ENCODE measurements around the gene LEFTY1. TPM values are rescaled to one million over a fixed set of nuclear protein-coding genes. Genes with fewer than 3 reads are reported as not detected.

LEFTY1 gene
- total RNA-seq, 6 donors from 2014 or later: 0.47 to 0.69 TPM; not detected in 4

DNA sequence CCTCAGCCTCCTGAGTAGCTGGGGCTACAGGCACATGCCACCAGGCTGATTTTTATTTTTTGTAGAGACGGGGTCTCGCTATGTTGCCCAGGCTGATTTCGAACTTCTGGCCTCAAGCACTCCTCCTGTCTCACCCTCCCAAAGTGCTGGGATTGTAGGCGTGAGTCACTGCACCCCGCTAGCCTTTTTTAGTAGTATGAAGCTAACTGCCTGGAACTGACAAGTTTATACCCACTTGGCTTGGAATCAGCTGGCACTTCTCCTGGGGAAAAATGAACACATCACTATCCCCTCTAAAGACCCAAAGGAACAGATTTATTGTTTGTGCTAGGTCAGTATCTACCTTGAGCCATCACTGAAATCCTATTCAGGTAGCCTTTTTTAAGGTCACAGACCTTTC, 25.8 kb downstream of the LEFTY1 start:
- no peaks in the 10 kb centered on the region for H3K9me3 ChIP-seq
- H3K27me3 ChIP-seq: no peaks in the 10 kb centered on the region
- TF ChIP-seq, protein P1, sequence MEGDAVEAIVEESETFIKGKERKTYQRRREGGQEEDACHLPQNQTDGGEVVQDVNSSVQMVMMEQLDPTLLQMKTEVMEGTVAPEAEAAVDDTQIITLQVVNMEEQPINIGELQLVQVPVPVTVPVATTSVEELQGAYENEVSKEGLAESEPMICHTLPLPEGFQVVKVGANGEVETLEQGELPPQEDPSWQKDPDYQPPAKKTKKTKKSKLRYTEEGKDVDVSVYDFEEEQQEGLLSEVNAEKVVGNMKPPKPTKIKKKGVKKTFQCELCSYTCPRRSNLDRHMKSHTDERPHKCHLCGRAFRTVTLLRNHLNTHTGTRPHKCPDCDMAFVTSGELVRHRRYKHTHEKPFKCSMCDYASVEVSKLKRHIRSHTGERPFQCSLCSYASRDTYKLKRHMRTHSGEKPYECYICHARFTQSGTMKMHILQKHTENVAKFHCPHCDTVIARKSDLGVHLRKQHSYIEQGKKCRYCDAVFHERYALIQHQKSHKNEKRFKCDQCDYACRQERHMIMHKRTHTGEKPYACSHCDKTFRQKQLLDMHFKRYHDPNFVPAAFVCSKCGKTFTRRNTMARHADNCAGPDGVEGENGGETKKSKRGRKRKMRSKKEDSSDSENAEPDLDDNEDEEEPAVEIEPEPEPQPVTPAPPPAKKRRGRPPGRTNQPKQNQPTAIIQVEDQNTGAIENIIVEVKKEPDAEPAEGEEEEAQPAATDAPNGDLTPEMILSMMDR (IDR thresholded peaks at IDR 0.05): no peak
- TF ChIP-seq POLR2AphosphoS5 (IDR thresholded peaks at IDR 0.05): no peak
- H3K4me1 ChIP-seq: peaks cover 3 to 12% (median 8%) of the 10 kb centered on the region in 4 donors
- DNase-seq (no peak), ATAC-seq (ENCODE audit: low FRiP score in 2 of 2) (no peak)
- peaks cover 26 to 100% (median 68%) of the 10 kb centered on the region in 4 donors for H3K36me3 ChIP-seq
- no peak overlapping the region for H3K4me3 ChIP-seq
- WGBS, 2 donors: 92 to 96% methylated on average over 5 of the region's 5 CpGs
- no peak overlapping the region for H3K27ac ChIP-seq

DNA sequence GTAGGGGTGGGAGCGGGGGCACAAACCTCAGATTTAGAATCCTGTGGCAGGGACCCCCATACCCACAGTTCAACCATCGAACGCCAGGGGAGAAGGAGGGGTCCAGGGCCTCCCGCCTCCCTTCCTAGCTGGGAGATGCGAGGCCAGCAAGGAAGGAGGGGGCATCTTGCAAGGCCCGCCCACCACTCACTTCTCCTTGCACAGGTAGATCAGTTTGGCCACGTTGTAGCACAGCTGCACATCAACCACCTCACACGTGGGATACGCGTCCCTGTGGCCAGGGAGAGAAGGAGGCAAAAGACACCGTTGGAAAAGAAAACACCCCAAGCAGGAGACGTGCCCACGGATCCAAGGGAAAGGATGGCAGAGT, 26.4 kb downstream of the LEFTY1 start:
- H3K27me3 ChIP-seq: no peaks in the 10 kb centered on the region
- DNase-seq (no peak), ATAC-seq (ENCODE audit: low FRiP score in 2 of 2) (no peak)
- 88 to 92% methylated on average over 9 to 13 of the region's 13 CpGs for WGBS, 2 donors
- TF ChIP-seq EP300 (IDR thresholded peaks at IDR 0.05): no peak
- no peak for TF ChIP-seq POLR2AphosphoS5 (IDR thresholded peaks at IDR 0.05)
- TF ChIP-seq, protein P1 (IDR thresholded peaks at IDR 0.05): no peak
- TF ChIP-seq POLR2A (IDR thresholded peaks at IDR 0.05): no peak
- no peak overlapping the region for H3K4me3 ChIP-seq
- H3K9me3 ChIP-seq: no peaks in the 10 kb centered on the region
- peaks cover 7 to 12% (median 9%) of the 10 kb centered on the region in 4 donors for H3K4me1 ChIP-seq
- peaks cover 26 to 98% (median 63%) of the 10 kb centered on the region in 4 donors for H3K36me3 ChIP-seq
- no peak overlapping the region for H3K27ac ChIP-seq

DNA sequence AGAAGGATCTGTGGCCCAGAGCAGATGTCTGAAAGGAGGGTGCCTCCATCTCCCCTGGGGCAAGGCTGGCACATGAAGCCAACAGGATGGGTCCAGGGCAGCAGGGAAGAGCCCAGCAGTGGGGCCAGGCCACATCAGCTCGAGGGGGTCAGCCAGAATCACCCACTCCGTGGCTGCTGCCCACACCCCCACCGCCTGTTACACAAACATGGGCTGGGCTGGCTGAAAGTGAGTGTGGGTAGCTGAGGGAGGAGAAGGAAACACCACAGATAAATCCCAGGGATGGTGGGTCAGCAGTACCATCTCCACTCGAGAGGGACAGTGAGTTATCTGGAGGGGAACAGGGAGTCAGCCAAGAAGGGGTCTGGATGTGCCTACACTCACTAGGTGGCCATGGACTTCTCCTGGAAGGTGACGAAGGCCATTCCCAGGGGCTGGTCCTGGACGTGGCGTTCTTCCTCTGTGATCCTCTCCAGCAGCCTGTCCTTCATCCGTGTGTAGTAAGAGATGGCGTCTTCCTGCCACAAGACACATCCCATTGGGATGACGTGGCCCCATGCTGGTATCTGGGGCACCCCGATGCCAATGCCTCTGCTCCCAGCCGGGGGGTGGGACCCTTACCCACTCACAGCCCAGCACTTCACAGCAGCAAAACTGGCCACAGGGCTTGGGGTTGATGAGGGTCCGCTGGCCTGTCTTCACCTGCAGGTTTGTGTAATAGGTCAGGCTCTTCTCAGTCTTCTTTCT, 26.9 kb downstream of the LEFTY1 start:
- no peak overlapping the region for H3K4me3 ChIP-seq
- DNase-seq (no peak), ATAC-seq (ENCODE audit: low FRiP score in 2 of 2) (no peak)
- 83 to 88% methylated on average over 1 to 13 of the region's 13 CpGs for WGBS, 2 donors
- H3K36me3 ChIP-seq: peaks cover 26 to 94% (median 58%) of the 10 kb centered on the region in 4 donors
- H3K4me1 ChIP-seq: peaks cover 8 to 14% (median 10%) of the 10 kb centered on the region in 4 donors
- H3K27ac ChIP-seq: peak overlapping the region in 2 of 4 donors; percentile 18 to 26
- no peaks in the 10 kb centered on the region for H3K27me3 ChIP-seq
- no peaks in the 10 kb centered on the region for H3K9me3 ChIP-seq
- TF ChIP-seq EP300 (IDR thresholded peaks at IDR 0.05): no peak
- no peak for TF ChIP-seq POLR2AphosphoS5 (IDR thresholded peaks at IDR 0.05)
- no peak for TF ChIP-seq POLR2A (IDR thresholded peaks at IDR 0.05)
- TF ChIP-seq, protein P1 (IDR thresholded peaks at IDR 0.05): no peak

DNA sequence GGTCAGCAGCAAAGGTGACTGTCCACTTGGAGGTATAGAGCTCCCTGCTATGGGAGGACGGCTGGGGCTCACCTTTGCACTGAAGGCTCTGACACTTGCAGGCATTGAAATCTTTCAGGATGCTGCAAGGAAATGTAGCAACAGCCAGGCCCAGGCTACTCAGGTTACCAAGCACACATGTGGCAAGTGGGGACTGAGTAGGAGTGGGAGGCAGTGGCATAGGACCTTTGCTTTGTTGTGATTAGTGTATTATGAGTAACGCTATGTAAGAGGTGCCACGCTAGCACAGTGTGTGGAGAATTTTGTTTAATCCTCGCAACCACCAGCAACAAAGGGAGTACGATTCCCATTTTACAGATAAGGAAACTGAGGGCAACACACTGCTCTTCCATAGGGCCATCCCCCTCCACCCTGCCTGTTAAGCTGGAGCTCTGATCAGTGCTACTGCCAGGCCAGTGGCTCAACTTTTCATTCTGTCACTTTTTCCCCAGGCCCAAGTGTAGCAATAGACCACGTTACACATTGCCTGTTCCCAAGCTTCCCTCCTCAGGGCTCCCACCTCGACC, 28.0 kb downstream of the LEFTY1 start:
- TF ChIP-seq POLR2AphosphoS5 (IDR thresholded peaks at IDR 0.05) (no peak), EP300 (IDR thresholded peaks at IDR 0.05) (no peak), POLR2A (IDR thresholded peaks at IDR 0.05) (no peak)
- TF ChIP-seq, protein P1 (IDR thresholded peaks at IDR 0.05): no peak
- H3K4me3 ChIP-seq: no peak overlapping the region
- peaks cover 3 to 16% (median 11%) of the 10 kb centered on the region in 4 donors for H3K4me1 ChIP-seq
- no peaks in the 10 kb centered on the region for H3K9me3 ChIP-seq
- WGBS, 2 donors: 91 to 95% methylated on average over 6 to 7 of the region's 7 CpGs
- no peak for DNase-seq
- H3K36me3 ChIP-seq: peaks cover 26 to 94% (median 55%) of the 10 kb centered on the region in 4 donors
- H3K27ac ChIP-seq: peak overlapping the region in 1 of 4 donors; percentile 18
- ATAC-seq (ENCODE audit: low FRiP score in 2 of 2): no peak
- H3K27me3 ChIP-seq: no peaks in the 10 kb centered on the region

Data from upper lobe of left lung (tissue), 6 donors.